K562 (cell line): ENCODE results near the gene CNOT6L. TPM values are rescaled to one million over a fixed set of nuclear protein-coding genes. Genes with fewer than 3 reads are reported as not detected.

Experiments used
- AFF1 ChIP-seq, 2 experiments: fragments of 450-650 bp; IDR thresholded peaks; 2 replicates each; pipeline ENCODE4 v1.6.1; 2018; ENCODE audit warnings: mild to moderate bottlenecking in 2 of 2, low read depth in 1 of 2; ENCODE audit not compliant: partially characterized antibody in 2 of 2
- BRF1 ChIP-seq: IDR thresholded peaks from 3 replicates; pipeline ENCODE4 v1.6.1; 2011; ENCODE audit warnings: borderline replicate concordance, mild to moderate bottlenecking; ENCODE audit not compliant: insufficient read length; ENCODE audit errors: extremely low read depth
- CBX3 ChIP-seq, 2 experiments: IDR thresholded peaks; 1 replicate in 1 of 2; 2 replicates in 1 of 2; pipeline ENCODE4 v1.6.1; 2012; ENCODE audit warnings: inconsistent platforms in 2 of 2, low read length in 2 of 2, borderline replicate concordance in 1 of 2, control low read depth in 1 of 2
- CREB1 ChIP-seq, 2 experiments: sonication (generic) in 1 of 2; formaldehyde crosslinking in 1 of 2; IDR thresholded peaks; 2 replicates each; pipeline versions ENCODE4 v1.6.1 to v1.8.0; 2012 to 2022; ENCODE audit warnings: inconsistent platforms in 1 of 2, mild to moderate bottlenecking in 1 of 2, missing genetic modification reagents in 1 of 2, moderate library complexity in 1 of 2
- ETV5 ChIP-seq: sonication (generic); formaldehyde crosslinking; IDR thresholded peaks from 2 replicates; pipeline ENCODE4 v1.4.0; 2020; ENCODE audit warnings: low read depth, mild to moderate bottlenecking, missing genetic modification reagents
- GTF2F1 ChIP-seq: IDR thresholded peaks from 2 replicates; pipeline ENCODE4 v1.6.1; 2011; ENCODE audit warnings: low read depth, low read length, improper control_type of control experiment
- MAFG ChIP-seq: fragments of 450-650 bp; conservative IDR thresholded peaks from 2 replicates; pipeline ENCODE4 v1.6.1; 2016; ENCODE audit warnings: missing genetic modification characterization, missing compliant biosample characterization
- MAZ ChIP-seq, 2 experiments: fragments of 450-650 bp in 1 of 2; sonication (generic) in 1 of 2; formaldehyde crosslinking; IDR thresholded peaks in 1 of 2; conservative IDR thresholded peaks in 1 of 2; 2 replicates each; pipeline versions ENCODE4 v1.4.0 to v1.5.0; 2020; ENCODE audit warnings: mild to moderate bottlenecking in 1 of 2, missing genetic modification reagents in 1 of 2
- MEIS2 ChIP-seq: fragments of 450-650 bp; IDR thresholded peaks from 2 replicates; pipeline ENCODE4 v1.6.1; 2014; ENCODE audit warnings: mild to moderate bottlenecking; ENCODE audit not compliant: partially characterized antibody
- MTF1 ChIP-seq: fragments of 250-450 bp; sonication (Bioruptor Pico); IDR thresholded peaks from 2 replicates; pipeline ENCODE4 v1.9.0; 2021; ENCODE audit warnings: moderate library complexity, mild to moderate bottlenecking, inconsistent platforms, borderline replicate concordance
- NFRKB ChIP-seq: fragments of 450-650 bp; IDR thresholded peaks from 2 replicates; pipeline ENCODE4 v1.6.1; 2016; ENCODE audit warnings: low read depth
- PREB ChIP-seq: sonication (generic); formaldehyde crosslinking; IDR thresholded peaks from 2 replicates; pipeline ENCODE4 v1.8.1; 2023; ENCODE audit warnings: mild to moderate bottlenecking, missing genetic modification reagents
- SIN3A ChIP-seq, 2 experiments: fragments of 150-350 bp in 1 of 2; IDR thresholded peaks; 2 replicates each; pipeline ENCODE4 v1.6.1; 2011 to 2016; ENCODE audit warnings: borderline replicate concordance in 2 of 2, low read depth in 2 of 2, low read length in 2 of 2, mild to moderate bottlenecking in 2 of 2, moderate library complexity in 2 of 2; ENCODE audit not compliant: control insufficient read depth in 1 of 2
- TAL1 ChIP-seq: fragments of 450-650 bp; IDR thresholded peaks from 2 replicates; pipeline ENCODE4 v1.6.1; 2016; ENCODE audit warnings: mild to moderate bottlenecking
- TCF3 ChIP-seq: sonication (generic); formaldehyde crosslinking; IDR thresholded peaks from 2 replicates; pipeline ENCODE4 v1.4.0; 2020; ENCODE audit warnings: mild to moderate bottlenecking, missing genetic modification reagents
- TRIM24 ChIP-seq, 2 experiments: fragments of 450-650 bp; IDR thresholded peaks; 2 replicates each; pipeline ENCODE4 v1.6.1; 2016
- ZNF263 ChIP-seq: sonication (generic); formaldehyde crosslinking; IDR thresholded peaks from 2 replicates; pipeline ENCODE4 v1.8.0; 2022; ENCODE audit warnings: mild to moderate bottlenecking, missing genetic modification reagents, borderline replicate concordance
- ZNF764 ChIP-seq: fragments of 250-450 bp; sonication (Bioruptor Pico); IDR thresholded peaks from 2 replicates; pipeline ENCODE4 v1.4.0; 2020; ENCODE audit warnings: low read depth, mild to moderate bottlenecking, moderate library complexity
- polyA plus RNA-seq, 8 experiments: library from polyadenylated mRNA; depleted of rRNA in 4 of 8; stranded (reverse) in 5 of 8; unstranded in 3 of 8; fragments of >200 nt; fragmentation: Nextera tagmentation in 2 of 8; fragmentation: Illumina TruSeq in 1 of 8; extraction: Ambion mirVana in 2 of 8; extraction: Trizol in 1 of 8; gene quantifications; 2 replicates each; pipeline versions ENCODE4 v1.2.1 to v1.2.3, GENCODE V29; 2011 to 2014; ENCODE audit warnings: inconsistent platforms in 1 of 8, missing spikeins in 1 of 8
- total RNA-seq, 7 experiments: library from RNA; depleted of rRNA in 6 of 7; stranded (reverse); fragments of >200 nt in 6 of 7; fragmentation: Illumina TruSeq in 2 of 7; extraction: Trizol in 2 of 7; gene quantifications; 2 replicates each; pipeline versions ENCODE4 v1.2.1 to v1.2.3, GENCODE V29; 2011 to 2021; ENCODE audit warnings: low replicate concordance in 1 of 7
- TF ChIP-seq, protein P1 (sequence below): fragments of 250-450 bp; sonication (Bioruptor Pico); IDR thresholded peaks from 2 replicates; pipeline ENCODE4 v1.8.0; 2021; ENCODE audit warnings: moderate library complexity, mild to moderate bottlenecking, inconsistent platforms

CNOT6L gene
- total and polyA plus RNA-seq, 9 of the 15 experiments (the other 6 are each of a cell fraction or from before 2014, with no cell fraction given), result 3.7 to 27.9 (median 6.5) TPM

GRCh38 chr4:77818073-77818601 lies 1.0 kb downstream of the CNOT6L start (continued):
- TF ChIP-seq AFF1 (IDR thresholded peaks at IDR 0.05; ENCODE audit: low read depth in 1 of 2, partially characterized antibody in 2 of 2) (peak in 1 of 2 experiments; percentile 48), CBX3 (IDR thresholded peaks at IDR 0.05; ENCODE audit: borderline replicate concordance in 1 of 2, low read length in 2 of 2) (peak in 1 of 2 experiments; percentile 26; a peak in 1 of 3 replicates), TRIM24 (IDR thresholded peaks at IDR 0.05) (peak in 1 of 2 experiments; percentile 8; a peak in 1 of 4 replicates), ZNF764 (CRISPR knock-in tag) (peak; percentile 85), PREB (0 out of 2 replicates have a peak, but pooled peaks have one; percentile 45), GTF2F1 (no peak), SIN3A (IDR thresholded peaks at IDR 0.05; ENCODE audit: borderline replicate concordance in 2 of 2, control insufficient read depth in 1 of 2, low read depth in 2 of 2, low read length in 2 of 2) (peak; percentile 30 to 45; a peak in 1 of 4 replicates), CREB1 (IDR thresholded peaks at IDR 0.05) (no peak), CREB1 (CRISPR knock-in tag; IDR thresholded peaks at IDR 0.05) (0 out of 2 replicates have a peak, but pooled peaks have one; percentile 45), ZNF263 (CRISPR knock-in tag) (no peak), MAZ (CRISPR knock-in tag; conservative IDR thresholded peaks at IDR 0.05 in 1 of 2, IDR thresholded peaks at IDR 0.05 in 1 of 2) (peak in 1 of 2 experiments; percentile 48; a peak in 1 of 4 replicates), MTF1 (CRISPR knock-in tag) (no peak), ETV5 (CRISPR knock-in tag) (peak; percentile 52), MAFG (tag) (no peak), TCF3 (CRISPR knock-in tag) (0 out of 2 replicates have a peak, but pooled peaks have one; percentile 3), NFRKB (0 out of 2 replicates have a peak, but pooled peaks have one; percentile 23), BRF1 (no peak), MEIS2 (peak; percentile 18), TAL1 (no peak)
- TF ChIP-seq, protein P1, sequence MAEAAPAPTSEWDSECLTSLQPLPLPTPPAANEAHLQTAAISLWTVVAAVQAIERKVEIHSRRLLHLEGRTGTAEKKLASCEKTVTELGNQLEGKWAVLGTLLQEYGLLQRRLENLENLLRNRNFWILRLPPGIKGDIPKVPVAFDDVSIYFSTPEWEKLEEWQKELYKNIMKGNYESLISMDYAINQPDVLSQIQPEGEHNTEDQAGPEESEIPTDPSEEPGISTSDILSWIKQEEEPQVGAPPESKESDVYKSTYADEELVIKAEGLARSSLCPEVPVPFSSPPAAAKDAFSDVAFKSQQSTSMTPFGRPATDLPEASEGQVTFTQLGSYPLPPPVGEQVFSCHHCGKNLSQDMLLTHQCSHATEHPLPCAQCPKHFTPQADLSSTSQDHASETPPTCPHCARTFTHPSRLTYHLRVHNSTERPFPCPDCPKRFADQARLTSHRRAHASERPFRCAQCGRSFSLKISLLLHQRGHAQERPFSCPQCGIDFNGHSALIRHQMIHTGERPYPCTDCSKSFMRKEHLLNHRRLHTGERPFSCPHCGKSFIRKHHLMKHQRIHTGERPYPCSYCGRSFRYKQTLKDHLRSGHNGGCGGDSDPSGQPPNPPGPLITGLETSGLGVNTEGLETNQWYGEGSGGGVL (CRISPR knock-in tag), result no peak
